Neural crest cell (in vitro differentiated cells): ENCODE results near the gene KRTAP10-1. TPM values are rescaled to one million over a fixed set of nuclear protein-coding genes. Genes with fewer than 3 reads are reported as not detected.

Experiments used
- DNase-seq: peaks from one replicate; pipeline ENCODE4 v3.0.0; 2021; ENCODE audit warnings: low read depth, mixed read lengths, low spot score
- H3K27ac Mint-ChIP-seq: one replicate; pipeline ENCODE4 v1.8.0; 2021; ENCODE audit warnings: mild to moderate bottlenecking, mixed read lengths; ENCODE audit not compliant: unreplicated experiment
- H3K27me3 Mint-ChIP-seq: 2 replicates; pipeline ENCODE4 v1.8.0; 2021; ENCODE audit warnings: low read depth, mild to moderate bottlenecking, mixed read lengths
- H3K36me3 Mint-ChIP-seq: 2 replicates; pipeline ENCODE4 v1.8.0; 2021; ENCODE audit warnings: low read depth, mild to moderate bottlenecking, mixed read lengths
- H3K4me1 Mint-ChIP-seq: 2 replicates; pipeline ENCODE4 v1.8.0; 2021; ENCODE audit warnings: mixed read lengths
- H3K4me3 Mint-ChIP-seq: one replicate; pipeline ENCODE4 v1.8.0; 2021; ENCODE audit warnings: mild to moderate bottlenecking, mixed read lengths
- H3K9me3 Mint-ChIP-seq: 2 replicates; pipeline ENCODE4 v1.8.0; 2021; ENCODE audit warnings: mixed read lengths
- CTCF ChIP-seq: fragments of 200-600 bp; sonication (generic); conservative IDR thresholded peaks from 2 replicates; pipeline ENCODE4 v1.5.0; 2021; ENCODE audit warnings: antibody characterized with exemption, mild to moderate bottlenecking
- total RNA-seq: library from RNA; stranded (reverse); gene quantifications from 2 replicates; pipeline ENCODE4 v1.2.1, GENCODE V29; 2021

Gene KRTAP10-1
- total RNA-seq, 1 donor from 2014 or later = not detected

- Mint-ChIP-seq H3K9me3 (peaks cover 5% of the 10 kb centered on the region), H3K4me1 (peaks cover 8% of the 10 kb centered on the region), H3K4me3 (no peak overlapping the region), H3K27me3 (no peaks in the 10 kb centered on the region), H3K27ac (no peak overlapping the region), H3K36me3 (peaks cover 13% of the 10 kb centered on the region)
- TF ChIP-seq CTCF = no peak
- DNase-seq = no peak
These were observed 42.3 kb downstream of the KRTAP10-1 start for GRCh38 chr21:44497703-44498126.

- Mint-ChIP-seq H3K9me3 (peaks cover 11% of the 10 kb centered on the region), H3K4me1 (peaks cover 8% of the 10 kb centered on the region), H3K27me3 (no peaks in the 10 kb centered on the region), H3K27ac (no peak overlapping the region), H3K4me3 (no peak overlapping the region), H3K36me3 (peaks cover 22% of the 10 kb centered on the region)
- no peak for DNase-seq
- no peak for TF ChIP-seq CTCF
These were observed 43.1 kb downstream of the KRTAP10-1 start for GRCh38 chr21:44496564-44497550.

GRCh38 chr21:44495611-44496563, 44.1 kb downstream of the KRTAP10-1 start:
- DNase-seq = no peak
- TF ChIP-seq CTCF = no peak
- no peak overlapping the region for H3K27ac Mint-ChIP-seq
- H3K4me3 Mint-ChIP-seq = no peak overlapping the region
- H3K4me1 Mint-ChIP-seq = peaks cover 8% of the 10 kb centered on the region
- H3K27me3 Mint-ChIP-seq = no peaks in the 10 kb centered on the region
- peaks cover 13% of the 10 kb centered on the region for H3K9me3 Mint-ChIP-seq
- peaks cover 26% of the 10 kb centered on the region for H3K36me3 Mint-ChIP-seq

GRCh38 chr21:44494956-44495355, 45.0 kb downstream of the KRTAP10-1 start:
- no peak overlapping the region for H3K27ac Mint-ChIP-seq
- peaks cover 28% of the 10 kb centered on the region for H3K36me3 Mint-ChIP-seq
- H3K4me3 Mint-ChIP-seq = no peak overlapping the region
- no peak for TF ChIP-seq CTCF
- peaks cover 14% of the 10 kb centered on the region for H3K9me3 Mint-ChIP-seq
- DNase-seq = no peak
- peaks cover 8% of the 10 kb centered on the region for H3K4me1 Mint-ChIP-seq
- no peaks in the 10 kb centered on the region for H3K27me3 Mint-ChIP-seq

GRCh38 chr21:44494418-44494817, 45.6 kb downstream of the KRTAP10-1 start:
- DNase-seq = no peak
- H3K27ac Mint-ChIP-seq = no peak overlapping the region
- peaks cover 30% of the 10 kb centered on the region for H3K36me3 Mint-ChIP-seq
- H3K4me1 Mint-ChIP-seq = peaks cover 8% of the 10 kb centered on the region
- no peak for TF ChIP-seq CTCF
- H3K9me3 Mint-ChIP-seq = peaks cover 15% of the 10 kb centered on the region
- H3K27me3 Mint-ChIP-seq = no peaks in the 10 kb centered on the region
- H3K4me3 Mint-ChIP-seq = no peak overlapping the region
